ENCODE results near the gene KRT1. TPM values are rescaled to one million over a fixed set of nuclear protein-coding genes. Genes with fewer than 3 reads are reported as not detected.

KRT1 gene
- total and polyA plus RNA-seq, 10 of the 15 experiments (the other 5 are each of a cell fraction or from before 2014, with no cell fraction given) = not detected

DNA sequence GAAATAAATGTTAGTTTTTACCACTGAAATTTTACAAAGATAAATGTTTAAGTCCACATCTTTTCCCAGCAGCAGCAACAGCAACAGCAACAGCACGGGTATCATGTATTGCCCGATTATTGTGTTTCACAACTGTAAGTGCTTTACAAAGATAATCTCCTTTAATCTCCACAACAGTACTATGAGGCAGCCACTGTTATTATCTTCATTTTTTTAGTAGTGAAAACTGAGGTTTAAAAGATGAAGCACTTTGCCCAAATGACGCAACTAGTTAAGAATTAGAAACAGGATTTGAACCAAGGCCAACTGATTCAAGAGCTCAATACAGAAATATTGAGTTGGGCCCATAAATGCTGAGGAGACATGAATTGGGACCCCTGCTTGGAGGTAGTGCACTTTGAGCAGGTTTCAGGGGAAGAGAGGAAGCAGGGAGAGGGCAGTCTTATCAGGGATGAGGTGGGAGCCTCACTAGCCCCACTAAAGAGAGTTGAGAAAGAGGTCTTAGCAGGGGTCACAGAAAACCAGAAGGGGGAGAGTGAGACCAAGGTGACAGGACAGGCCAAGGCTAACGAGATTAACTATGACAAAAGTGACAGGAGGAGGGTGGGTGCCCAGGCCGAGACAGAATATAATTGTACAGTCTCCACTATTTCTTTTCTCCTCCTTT, 43.5 kb downstream of the KRT1 start:
- RAD21 ChIA-PET (ENCODE audit: unreplicated experiment) = no interaction called here
- TF ChIP-seq CHD2 (IDR thresholded peaks at IDR 0.05; ENCODE audit: borderline replicate concordance, low read depth, low read length) (no peak), BHLHE40 (IDR thresholded peaks at IDR 0.05; ENCODE audit: borderline replicate concordance in 1 of 2, low read depth in 2 of 2, low read length in 1 of 2) (no peak), CREM (IDR thresholded peaks at IDR 0.05; ENCODE audit: low read depth) (no peak)
- no peak overlapping the region for H3K27ac ChIP-seq (ENCODE audit: control insufficient read depth, insufficient read depth)
- no peak overlapping the region for H3K9ac ChIP-seq (ENCODE audit: control insufficient read depth, insufficient read depth, low read length)
- H3K4me2 ChIP-seq (ENCODE audit: control insufficient read depth, insufficient read depth) = no peak overlapping the region
- H3K27me3 ChIP-seq (replicated peaks in 1 of 2; ENCODE audit: control insufficient read depth in 2 of 2, insufficient read depth in 2 of 2, low read length in 1 of 2) = peaks cover 3 to 4% of the 10 kb centered on the region in 2 experiments; a peak in 2 of 4 replicates
- intact Hi-C loops (cut with micrococcal nuclease; ENCODE audit: unreplicated experiment) = no loop called here
- H4K20me1 ChIP-seq (ENCODE audit: control insufficient read depth, insufficient read depth) = no peaks in the 10 kb centered on the region
- no peaks in the 10 kb centered on the region for H3K79me2 ChIP-seq (ENCODE audit: control insufficient read depth, insufficient read depth, low read length)
- WGBS (ENCODE audit: insufficient coverage, insufficient replicate concordance, low lambda C conversion rate, missing lambda C conversion rate) = 30% methylated on average over 5 of the region's 5 CpGs
- CTCF ChIA-PET = no interaction called here
- ATAC-seq (no peak), DNase-seq (ENCODE audit: low read depth, low spot score) (no peak), FAIRE-seq (no peak)
- in situ Hi-C loops (cut with MboI) = no loop called here
- BruUV-seq (replicated peaks) = no TSS peak
- no peak overlapping the region for H2AFZ ChIP-seq (ENCODE audit: control insufficient read depth, low read depth, low read length)
- no peaks in the 10 kb centered on the region for H3K9me3 ChIP-seq (replicated peaks; ENCODE audit: control insufficient read depth, insufficient read depth, low read length)
- no peak overlapping the region for H3K4me3 ChIP-seq
- SMC1A ChIA-PET (ENCODE audit: uncharacterized antibody, unreplicated experiment) = no interaction called here
- POLR2A ChIA-PET = no interaction called here
- H3K36me3 ChIP-seq (ENCODE audit: control insufficient read depth in 2 of 2, insufficient read depth in 2 of 2, low read length in 1 of 2) = no peaks in the 10 kb centered on the region
- no peaks in the 10 kb centered on the region for H3K4me1 ChIP-seq (ENCODE audit: control insufficient read depth, insufficient read depth, low read length)

DNA sequence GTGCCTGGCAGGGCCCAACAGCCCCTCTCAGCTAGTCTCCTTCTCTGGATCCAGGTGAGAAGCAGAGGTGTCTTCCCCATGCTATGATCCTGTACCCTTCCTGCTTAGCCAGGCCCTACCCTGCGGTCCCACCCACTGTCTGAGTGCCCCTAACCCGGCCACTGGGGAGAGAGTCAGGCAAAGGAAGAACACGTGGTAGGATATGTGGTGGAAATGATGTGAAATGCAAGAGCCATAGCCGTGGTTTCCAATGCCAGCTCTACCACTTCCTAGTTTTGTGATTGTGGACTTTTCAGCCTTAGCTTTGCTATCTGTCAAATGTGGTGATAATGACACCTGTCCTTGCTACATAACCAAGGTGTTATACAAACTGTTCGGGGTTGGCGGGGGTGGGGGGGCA, 44.0 kb downstream of the KRT1 start:
- no peak for ATAC-seq
- ChIA-PET RAD21 (ENCODE audit: unreplicated experiment) (no interaction called here), CTCF (no interaction called here), SMC1A (ENCODE audit: uncharacterized antibody, unreplicated experiment) (interaction anchor here (0.7 kb wide), 1 partner anchor 55 kb away, joined by 3 read pairs; no protein-coding TSS in a partner anchor), POLR2A (no interaction called here)
- Histone ChIP-seq H3K9me3 (replicated peaks; ENCODE audit: control insufficient read depth, insufficient read depth, low read length) (no peaks in the 10 kb centered on the region), H4K20me1 (ENCODE audit: control insufficient read depth, insufficient read depth) (no peaks in the 10 kb centered on the region), H3K9ac (ENCODE audit: control insufficient read depth, insufficient read depth, low read length) (no peak overlapping the region), H3K4me2 (ENCODE audit: control insufficient read depth, insufficient read depth) (no peak overlapping the region), H3K36me3 (ENCODE audit: control insufficient read depth in 2 of 2, insufficient read depth in 2 of 2, low read length in 1 of 2) (no peaks in the 10 kb centered on the region), H3K27me3 (replicated peaks in 1 of 2; ENCODE audit: control insufficient read depth in 2 of 2, insufficient read depth in 2 of 2, low read length in 1 of 2) (peaks cover 3 to 4% of the 10 kb centered on the region in 2 experiments; a peak in 3 of 4 replicates), H3K4me3 (no peak overlapping the region), H3K79me2 (ENCODE audit: control insufficient read depth, insufficient read depth, low read length) (no peaks in the 10 kb centered on the region), H3K4me1 (ENCODE audit: control insufficient read depth, insufficient read depth, low read length) (no peaks in the 10 kb centered on the region), H2AFZ (ENCODE audit: control insufficient read depth, low read depth, low read length) (no peak overlapping the region), H3K27ac (ENCODE audit: control insufficient read depth, insufficient read depth) (no peak overlapping the region)
- in situ Hi-C loops (cut with MboI) = no loop called here
- intact Hi-C loops (cut with micrococcal nuclease; ENCODE audit: unreplicated experiment) = no loop called here
- DNase-seq (ENCODE audit: low read depth, low spot score) = no peak
- no peak for FAIRE-seq
- no TSS peak for BruUV-seq (replicated peaks)
- WGBS (ENCODE audit: insufficient coverage, insufficient replicate concordance, low lambda C conversion rate, missing lambda C conversion rate) = 11% methylated on average over 6 of the region's 6 CpGs
- TF ChIP-seq, protein P1, sequence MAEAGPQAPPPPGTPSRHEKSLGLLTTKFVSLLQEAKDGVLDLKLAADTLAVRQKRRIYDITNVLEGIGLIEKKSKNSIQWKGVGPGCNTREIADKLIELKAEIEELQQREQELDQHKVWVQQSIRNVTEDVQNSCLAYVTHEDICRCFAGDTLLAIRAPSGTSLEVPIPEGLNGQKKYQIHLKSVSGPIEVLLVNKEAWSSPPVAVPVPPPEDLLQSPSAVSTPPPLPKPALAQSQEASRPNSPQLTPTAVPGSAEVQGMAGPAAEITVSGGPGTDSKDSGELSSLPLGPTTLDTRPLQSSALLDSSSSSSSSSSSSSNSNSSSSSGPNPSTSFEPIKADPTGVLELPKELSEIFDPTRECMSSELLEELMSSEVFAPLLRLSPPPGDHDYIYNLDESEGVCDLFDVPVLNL (IDR thresholded peaks at IDR 0.05; ENCODE audit: low read depth, low read length) = no peak
- TF ChIP-seq CTCF (IDR thresholded peaks at IDR 0.05 in 2 of 3, conservative IDR thresholded peaks at IDR 0.05 in 1 of 3; ENCODE audit: control insufficient read depth in 2 of 3, extremely low read depth in 1 of 3, insufficient read depth in 1 of 3, low read depth in 3 of 3, low read length in 3 of 3) = no peak
- TF ChIP-seq EED (IDR thresholded peaks at IDR 0.05; ENCODE audit: low read depth) = no peak
- TF ChIP-seq YY1 (IDR thresholded peaks at IDR 0.05; ENCODE audit: low read depth, low read length) = no peak
- no peak for TF ChIP-seq ZBED1 (IDR thresholded peaks at IDR 0.05; ENCODE audit: borderline replicate concordance)
- TF ChIP-seq SUPT20H (IDR thresholded peaks at IDR 0.05; ENCODE audit: borderline replicate concordance, control insufficient read depth, low read depth, low read length) = no peak
- TF ChIP-seq HCFC1 (IDR thresholded peaks at IDR 0.05; ENCODE audit: low read length) = no peak
- no peak for TF ChIP-seq ASH2L (IDR thresholded peaks at IDR 0.05; ENCODE audit: borderline replicate concordance, low read depth)
- no peak for TF ChIP-seq YBX1 (IDR thresholded peaks at IDR 0.05)
- no peak for TF ChIP-seq CBX5 (IDR thresholded peaks at IDR 0.05; ENCODE audit: low read depth)
- TF ChIP-seq, protein P2, sequence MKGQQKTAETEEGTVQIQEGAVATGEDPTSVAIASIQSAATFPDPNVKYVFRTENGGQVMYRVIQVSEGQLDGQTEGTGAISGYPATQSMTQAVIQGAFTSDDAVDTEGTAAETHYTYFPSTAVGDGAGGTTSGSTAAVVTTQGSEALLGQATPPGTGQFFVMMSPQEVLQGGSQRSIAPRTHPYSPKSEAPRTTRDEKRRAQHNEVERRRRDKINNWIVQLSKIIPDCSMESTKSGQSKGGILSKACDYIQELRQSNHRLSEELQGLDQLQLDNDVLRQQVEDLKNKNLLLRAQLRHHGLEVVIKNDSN (IDR thresholded peaks at IDR 0.05; ENCODE audit: borderline replicate concordance, extremely low read length, insufficient read depth, low read depth, low read length) = no peak

Data from GM12878 (cell line).